Globus pallidus (tissue), 1 donor: ENCODE measurements around the gene SLC25A27.
A peak's percentile ranks its signal among the peaks of the same experiment; 100 is the strongest.
"Not testable (repeated sequence)": the region's sequence is repeated elsewhere in the genome, so short reads cannot be mapped to it uniquely, and the experiment has no call there.

Experiments
- DNase-seq: peaks from one replicate; pipeline ENCODE4 v3.0.0-alpha.2; 2015; ENCODE audit warnings: low spot score

The SLC25A27 gene

GRCh38 chr6:46652603-46653438, at the start of gene SLC25A27, which contains the start of gene CYP39A1:
SLC25A27 (plus strand) TSS chr6:46652975; CDS start chr6:46653193, 218 bp downstream.
CYP39A1 (minus strand) TSS chr6:46652818; CDS start chr6:46652582, 236 bp downstream.
- DNase-seq: peak; percentile 95

DNA sequence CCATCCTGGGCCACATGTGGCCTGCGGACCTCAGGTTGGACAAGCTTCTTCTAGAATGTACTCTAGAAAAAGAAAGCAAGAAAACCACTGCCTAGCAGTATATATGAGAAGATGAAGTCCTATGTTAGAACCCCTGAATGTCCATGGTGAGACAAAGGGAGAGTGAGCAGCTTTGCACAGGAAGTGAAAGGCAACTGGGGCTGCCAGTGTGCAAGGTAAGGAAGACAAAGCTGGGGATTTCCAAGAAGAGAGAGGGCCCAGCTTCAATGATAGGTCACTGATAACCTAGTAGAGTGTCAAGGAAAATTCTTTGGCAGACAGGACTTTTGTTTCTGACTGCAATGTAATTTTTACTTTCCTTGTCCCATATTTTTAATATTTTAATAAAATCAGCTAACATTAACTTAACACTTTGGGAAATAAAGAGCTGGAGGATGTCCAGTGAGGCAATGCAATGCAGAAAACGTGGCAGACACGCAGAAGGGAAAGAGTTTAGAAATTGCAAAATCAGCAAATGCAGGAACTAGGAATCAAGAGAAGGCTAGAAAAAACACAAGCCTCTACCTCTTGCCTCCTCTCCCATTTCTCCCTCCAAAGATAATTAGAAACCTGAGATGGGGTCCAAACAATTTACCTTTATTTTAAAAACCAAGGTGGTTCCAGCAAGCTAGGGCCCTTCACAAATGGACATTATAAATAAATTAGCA, 47.5 kb upstream of the SLC25A27 start:
- no peak for DNase-seq

DNA sequence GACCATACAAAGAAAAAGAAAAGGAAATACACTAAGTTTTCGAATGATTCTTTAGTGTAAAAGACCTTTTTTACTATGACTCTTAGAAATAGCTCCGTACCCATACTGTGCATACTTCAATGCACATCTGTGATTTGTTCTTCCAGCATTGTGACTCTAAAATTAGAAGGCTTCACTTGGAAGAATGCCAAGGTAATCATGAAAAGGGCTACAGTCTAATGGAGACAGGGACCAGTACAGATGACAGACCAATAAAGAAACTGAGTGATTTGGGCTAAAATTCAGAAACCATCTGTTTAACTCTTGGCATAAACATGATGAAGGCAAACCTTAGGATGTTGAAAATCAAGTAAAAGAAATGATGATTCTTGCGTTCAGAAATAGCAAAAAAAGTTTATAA, 46.4 kb upstream of the SLC25A27 start:
- peak; percentile 87 for DNase-seq

DNA sequence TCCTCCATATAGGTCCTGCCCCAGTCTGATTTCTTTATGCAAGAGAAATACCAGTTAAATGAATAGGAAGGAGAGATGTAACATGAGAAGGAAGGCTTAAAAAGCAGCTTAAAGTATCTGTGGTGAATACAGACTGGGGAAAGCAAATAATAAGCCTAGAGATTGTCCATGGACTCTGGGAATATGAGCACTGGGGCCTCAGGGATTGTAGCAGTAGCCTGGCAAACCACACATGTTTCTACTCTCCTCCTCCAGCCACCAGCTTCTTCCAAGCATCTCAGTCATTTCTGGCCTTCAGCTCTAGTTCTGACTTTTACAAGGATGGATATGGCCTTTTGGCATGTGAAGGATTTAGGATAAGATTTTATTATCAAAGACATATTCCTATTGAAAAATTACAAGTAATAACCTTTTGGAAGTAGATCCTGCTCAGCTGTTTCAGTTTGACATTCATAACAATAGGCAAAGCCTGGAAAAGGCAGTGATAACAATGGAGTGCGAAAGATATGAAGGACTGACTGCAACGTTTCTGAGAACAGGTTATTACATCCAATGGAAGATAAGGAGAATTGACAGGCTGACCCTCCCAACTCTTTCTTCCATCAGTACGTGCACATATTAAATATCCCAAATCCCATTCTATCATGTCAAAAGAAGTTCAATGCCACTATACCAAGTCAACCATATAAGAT, 41.8 kb upstream of the SLC25A27 start:
- no peak for DNase-seq

GRCh38 chr6:46612645-46613044, 40.1 kb upstream of the SLC25A27 start:
- no peak for DNase-seq

- DNase-seq: no peak
These were observed 34.0 kb upstream of the SLC25A27 start for GRCh38 chr6:46618726-46619125.

DNA sequence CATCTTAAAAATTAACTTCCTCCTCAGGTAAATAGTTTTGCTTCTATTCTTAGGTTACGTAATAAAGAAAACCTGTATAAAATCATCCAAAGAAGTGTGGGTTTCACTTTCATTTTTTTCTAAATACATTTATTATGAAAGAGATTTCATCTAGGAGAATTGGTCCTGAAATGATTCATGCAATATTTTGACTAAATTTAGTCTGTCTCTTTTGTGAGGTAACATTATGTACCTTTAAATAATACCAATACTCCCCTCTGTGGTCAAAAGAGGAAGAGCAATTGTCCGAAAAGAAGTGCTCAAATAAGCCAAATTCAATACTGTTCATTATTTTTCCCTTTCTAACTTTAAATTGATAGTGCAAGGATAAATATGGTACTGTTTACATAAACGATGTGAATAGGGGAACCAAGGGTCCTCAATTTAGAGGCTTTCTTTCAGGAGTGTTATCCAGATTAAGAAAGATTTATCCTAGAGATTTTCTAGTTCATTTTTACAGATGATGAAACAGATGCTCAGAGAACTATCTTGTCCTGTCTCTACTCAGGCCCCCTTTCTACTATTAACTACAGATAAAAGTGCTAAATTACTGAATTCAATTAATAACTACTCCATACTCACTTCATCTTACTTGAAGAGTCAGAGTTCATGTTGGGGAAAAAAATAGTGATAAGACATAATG, 26.4 kb upstream of the SLC25A27 start:
- DNase-seq: peak; percentile 67

- no peak for DNase-seq
These were observed 25.8 kb upstream of the SLC25A27 start for GRCh38 chr6:46626976-46627375.

DNA sequence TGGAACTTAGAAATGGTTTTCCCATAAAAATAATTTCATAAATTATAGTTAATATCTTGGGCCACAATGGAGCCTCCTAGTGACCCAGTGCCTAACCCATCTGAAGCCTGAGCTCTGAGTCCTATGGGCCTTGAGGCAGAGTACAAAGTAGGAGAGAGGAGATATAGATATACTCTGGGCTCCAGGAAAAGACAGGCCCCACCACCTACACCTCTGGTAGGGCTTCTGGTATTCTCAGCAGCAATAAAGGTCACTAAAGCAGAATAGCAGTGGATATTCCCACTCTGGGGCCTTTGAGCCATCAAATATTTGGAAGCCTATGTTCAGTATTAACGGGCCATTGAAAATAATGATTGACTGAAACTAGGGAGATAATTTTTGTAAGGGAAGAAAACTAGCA, 24.3 kb upstream of the SLC25A27 start:
- no peak for DNase-seq

- peak; percentile 34 for DNase-seq
These were observed 23.8 kb upstream of the SLC25A27 start for GRCh38 chr6:46628976-46629375.

DNA sequence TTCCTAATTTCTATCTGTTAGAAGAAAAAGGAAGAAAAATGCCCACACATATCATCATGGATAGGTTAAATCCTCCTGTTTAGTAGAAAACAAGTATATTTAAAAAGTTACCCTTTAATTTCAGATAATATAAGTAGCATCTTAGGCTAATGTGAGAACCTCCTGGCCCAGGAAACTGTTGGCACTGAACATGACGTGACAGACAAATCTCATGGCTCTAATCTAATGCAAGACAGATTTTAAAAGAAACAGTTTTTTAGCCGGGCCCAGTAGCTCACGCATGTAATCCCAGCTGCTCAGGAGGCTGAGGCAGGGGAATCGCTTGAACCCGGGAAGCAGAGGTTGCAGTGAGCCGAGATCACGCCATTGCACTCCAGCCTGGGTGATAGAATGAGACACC, 23.1 kb upstream of the SLC25A27 start:
- no peak for DNase-seq

DNA sequence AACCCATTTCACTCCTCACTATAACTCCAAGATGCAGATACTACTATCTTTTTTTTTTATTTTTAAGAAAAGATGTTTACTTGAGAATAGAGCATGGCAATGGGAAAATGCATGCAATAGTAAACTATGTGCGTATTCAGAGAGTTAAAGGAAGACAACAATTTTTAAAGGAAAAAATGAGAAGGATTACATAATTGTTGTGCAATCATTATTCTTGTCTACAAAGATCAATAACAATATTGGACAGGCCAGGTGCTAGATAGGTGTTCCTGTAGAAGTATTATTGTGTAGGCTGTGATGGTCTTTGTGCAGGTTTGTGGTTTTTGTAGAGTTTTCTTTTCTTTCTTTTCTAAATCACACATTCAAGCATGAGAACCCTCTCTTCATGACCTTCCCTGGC, 20.7 kb upstream of the SLC25A27 start:
- DNase-seq: no peak

GRCh38 chr6:46635462-46635861, 17.3 kb upstream of the SLC25A27 start:
- no peak for DNase-seq

DNA sequence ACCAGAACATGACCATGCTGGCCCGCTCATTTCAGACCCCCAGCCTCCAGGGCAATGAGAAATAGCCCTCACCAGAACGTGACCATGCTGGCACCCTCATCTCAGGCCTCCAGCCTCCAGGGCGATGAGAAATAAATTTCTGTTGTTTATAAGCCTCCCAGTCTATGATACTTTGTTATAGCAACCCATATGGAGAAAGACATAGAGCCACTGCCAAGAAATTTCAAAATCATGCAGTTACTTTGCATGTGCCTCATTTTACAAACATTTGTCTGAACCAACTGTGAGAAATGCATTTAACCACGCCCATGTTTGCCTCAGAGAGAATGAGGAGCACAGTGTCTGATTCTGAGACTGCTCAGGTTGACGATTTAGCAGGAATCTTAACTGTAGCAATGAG, 15.6 kb upstream of the SLC25A27 start:
- no peak for DNase-seq

DNA sequence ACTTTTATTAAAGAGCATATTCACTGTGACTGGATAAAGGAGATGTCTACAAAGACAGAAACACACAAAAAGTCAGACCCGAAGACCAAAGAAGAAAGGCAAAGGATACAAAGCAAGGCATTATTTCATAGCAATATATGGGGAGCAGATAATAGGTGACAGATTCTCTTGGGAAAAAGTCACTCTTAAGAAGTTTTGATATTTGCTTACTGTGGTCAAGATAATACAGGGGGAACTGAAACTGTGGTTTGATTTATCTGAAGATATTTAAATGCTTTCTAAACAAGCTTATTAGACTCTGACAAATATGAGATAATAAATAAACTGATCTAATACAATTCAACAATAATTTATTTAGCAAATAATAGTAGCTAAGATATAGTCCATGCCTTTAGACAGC, 14.8 kb upstream of the SLC25A27 start:
- DNase-seq: no peak

GRCh38 chr6:46638650-46639049, 14.1 kb upstream of the SLC25A27 start:
- DNase-seq: no peak

DNA sequence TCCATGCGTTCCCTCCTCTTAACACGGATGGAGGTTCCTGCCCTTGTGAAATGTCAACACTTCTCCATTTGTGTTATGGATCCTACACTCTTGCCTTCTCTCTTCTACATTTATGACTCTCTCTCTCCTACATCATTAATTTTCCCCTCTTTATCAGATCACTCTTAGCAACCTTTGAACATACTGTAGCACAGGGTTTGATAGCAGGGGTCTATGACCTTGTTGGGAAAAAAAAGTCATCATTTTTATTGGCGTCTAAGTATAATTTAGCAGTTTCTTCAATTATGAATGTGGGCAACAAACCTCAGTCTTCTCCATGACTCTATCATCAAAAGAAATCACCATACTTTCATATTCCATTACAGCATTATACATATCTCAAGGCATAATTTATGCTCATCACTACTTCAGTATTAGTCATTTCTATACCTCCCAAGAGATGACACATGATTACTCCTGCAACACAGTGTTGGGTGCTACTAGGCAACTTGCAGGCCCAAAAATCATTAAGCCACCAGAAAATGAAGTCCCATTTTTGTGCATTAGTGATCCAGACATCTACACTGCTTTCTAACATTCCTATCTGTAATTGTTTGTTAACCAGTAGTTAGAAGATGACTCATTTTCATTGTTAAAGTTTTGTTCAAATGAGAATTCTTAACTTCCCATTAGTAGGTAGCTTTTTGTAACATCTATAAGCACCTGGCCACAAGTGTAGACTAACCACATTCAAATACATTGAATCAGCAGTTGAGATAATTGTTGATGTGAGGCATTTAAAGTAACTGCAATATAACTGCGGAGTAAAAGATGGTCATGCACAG, 9.6 kb upstream of the SLC25A27 start:
- DNase-seq: no peak

GRCh38 chr6:46645265-46645664, 7.5 kb upstream of the SLC25A27 start:
- no peak for DNase-seq

GRCh38 chr6:46648108-46648507, 4.7 kb upstream of the SLC25A27 start:
- not testable (repeated sequence) for DNase-seq

DNA sequence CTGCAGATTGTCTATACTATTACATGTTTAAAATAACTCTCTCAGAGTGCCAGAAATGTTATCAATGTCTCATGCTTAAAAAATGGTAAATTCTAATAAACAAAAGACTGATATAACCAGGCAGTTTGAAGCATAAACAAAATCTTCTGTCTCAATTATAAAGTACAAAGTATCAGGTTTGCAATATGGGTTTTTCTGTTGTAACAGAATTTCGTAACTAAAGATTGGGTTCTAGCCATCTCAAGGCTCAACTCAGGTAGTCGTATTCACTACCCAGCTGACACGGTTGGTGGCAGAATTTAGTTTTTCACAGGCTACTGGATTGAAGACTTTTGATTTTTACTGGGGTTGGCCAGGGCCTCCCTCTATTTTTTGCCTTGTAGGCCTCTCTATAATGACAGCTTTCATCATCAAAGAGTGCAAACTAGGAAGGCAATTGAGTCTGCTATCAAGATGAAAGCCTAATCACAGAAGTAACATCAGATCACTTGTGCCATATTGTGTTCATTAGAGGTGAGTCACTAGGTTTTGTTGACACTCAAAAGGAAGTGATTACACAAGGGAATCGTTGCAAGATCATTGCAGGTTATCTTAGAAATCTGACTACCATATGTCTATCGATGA, 3.8 kb upstream of the SLC25A27 start:
- DNase-seq: no peak

DNA sequence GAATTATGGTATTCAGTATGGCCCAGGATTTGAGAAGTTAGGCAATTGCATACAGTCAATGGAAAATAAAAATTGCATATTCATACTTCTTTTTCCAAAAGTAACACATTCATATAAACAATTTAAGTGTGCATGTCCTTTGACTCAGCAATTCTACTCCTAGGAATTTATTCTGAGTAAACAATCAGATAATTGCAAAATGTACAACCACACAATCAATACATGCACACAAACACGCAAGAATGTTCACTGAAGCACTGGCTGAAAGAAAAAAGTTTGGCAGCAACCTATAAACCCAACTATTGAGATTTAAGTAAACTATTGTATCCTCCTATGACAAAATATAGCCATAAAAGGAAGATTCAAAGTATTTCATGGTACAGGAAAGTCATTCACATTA, 1.8 kb upstream of the SLC25A27 start:
- no peak for DNase-seq
